HG03135 (cell line): Measurements from ENCODE around the gene DOK3.

ENCODE experiments used
- ATAC-seq: cut with Tn5 transposase; IDR thresholded peaks from one replicate; pipeline ENCODE4 v1.9.1; 2021; ENCODE audit warnings: mild to moderate bottlenecking, moderate library complexity; ENCODE audit not compliant: unreplicated experiment

The DOK3 gene

DNA sequence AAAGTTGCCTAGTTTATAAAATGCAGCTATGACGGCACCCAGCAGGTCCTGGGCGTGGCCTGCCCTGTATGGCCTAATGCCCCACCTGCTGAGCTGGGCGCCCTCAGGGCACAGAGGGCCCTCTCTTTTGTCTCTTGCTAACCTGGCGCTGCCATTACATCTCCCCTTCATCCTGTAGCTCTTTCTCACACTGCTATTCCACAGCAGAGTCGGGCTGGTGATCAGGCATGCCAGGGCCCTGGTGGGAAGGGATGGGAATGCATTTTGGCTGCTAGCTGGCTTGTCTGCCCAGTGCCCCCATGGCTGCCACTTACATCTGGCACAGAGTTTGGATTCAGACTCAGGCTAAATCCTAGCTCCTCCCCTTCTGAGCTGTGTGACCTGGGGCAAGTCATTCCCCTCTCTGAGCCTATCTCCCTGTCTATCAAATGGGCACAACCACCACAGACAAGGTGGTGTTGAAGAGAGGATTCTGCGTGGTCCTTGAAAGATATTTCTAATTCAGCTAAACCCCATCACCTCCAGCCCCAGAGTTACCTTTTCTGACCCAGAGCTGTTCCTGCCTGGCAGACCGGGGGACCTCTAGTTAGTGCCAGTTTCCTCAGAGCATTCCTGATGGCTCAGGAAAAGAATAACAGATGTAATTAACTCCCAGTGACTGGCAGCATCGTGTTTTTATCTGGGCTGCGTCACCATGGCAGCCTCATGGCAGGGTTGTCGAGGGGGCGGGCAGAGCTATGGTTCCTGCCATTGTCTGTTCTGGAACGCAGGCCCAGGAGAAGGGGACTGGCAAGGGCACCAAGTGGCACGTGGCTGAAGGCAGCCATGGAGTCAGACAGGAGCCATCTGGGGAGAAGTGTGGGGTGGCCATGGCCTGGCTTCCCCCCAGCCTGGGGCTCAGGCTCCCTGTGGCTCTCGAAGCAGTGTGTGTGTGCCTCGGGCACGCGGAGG lies 56.7 kb downstream of the DOK3 start:
- ATAC-seq: no peak
